GM19463 (cell line): ENCODE results near the gene GMDS.

Experiments used
- ATAC-seq: cut with Tn5 transposase; IDR thresholded peaks from one replicate; pipeline ENCODE4 v1.9.1; 2021; ENCODE audit warnings: mild to moderate bottlenecking, moderate library complexity; ENCODE audit not compliant: unreplicated experiment

GMDS gene

DNA sequence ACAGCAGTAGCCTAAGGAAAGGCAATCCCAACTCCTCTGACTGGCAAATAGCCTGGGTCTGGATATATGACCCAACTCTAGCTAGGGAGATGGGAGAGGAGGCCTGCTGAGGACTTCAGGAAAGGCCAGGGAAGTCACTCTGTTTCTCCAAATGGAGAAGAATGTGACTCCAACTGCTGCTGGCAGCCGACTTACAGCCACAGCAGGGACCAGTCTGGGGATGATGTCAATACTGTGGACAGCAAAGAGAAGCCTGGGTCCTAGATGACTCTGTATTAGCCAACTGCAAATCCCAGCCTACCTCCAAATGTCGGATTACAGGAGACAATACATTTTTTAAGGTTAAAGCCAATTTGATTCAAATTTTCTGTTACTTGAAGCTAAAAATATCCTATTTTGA is 403.1 kb downstream of the GMDS start:
- no peak for ATAC-seq

GRCh38 chr6:1841136-1841535 is 404.3 kb downstream of the GMDS start:
- ATAC-seq = no peak

DNA sequence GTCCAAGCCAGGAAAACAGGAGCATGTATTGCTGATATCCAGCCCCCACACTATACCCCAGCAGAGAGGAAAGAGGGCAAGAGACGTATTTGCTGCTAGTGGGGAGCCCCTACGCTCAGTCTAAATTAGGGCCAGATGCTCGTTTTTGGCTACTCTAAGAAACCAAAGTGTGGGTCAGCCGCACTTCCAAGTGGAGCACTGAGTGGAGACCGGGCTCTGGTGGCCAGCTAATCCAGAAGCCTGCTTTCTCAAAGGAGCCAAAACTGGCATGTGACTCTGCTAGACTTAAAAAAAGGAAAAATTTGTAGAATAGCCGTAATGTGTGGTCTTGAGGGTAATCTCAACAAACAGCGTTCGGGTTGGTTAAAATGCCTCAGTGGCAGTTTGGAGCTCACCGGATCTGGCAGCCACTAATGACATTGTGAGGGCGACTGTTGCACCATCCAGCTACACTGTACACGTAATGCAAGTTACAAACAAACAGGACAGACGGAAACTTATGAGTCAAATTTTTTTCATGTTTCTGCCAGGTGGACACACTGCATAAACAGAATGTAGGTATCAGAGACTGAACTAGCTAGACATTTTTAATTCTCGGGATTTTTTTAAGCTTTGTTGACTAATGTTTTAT is 404.8 kb downstream of the GMDS start:
- ATAC-seq = no peak

- no peak for ATAC-seq
Measured at GRCh38 chr6:1839361-1839760, 406.0 kb downstream of the GMDS start.

DNA sequence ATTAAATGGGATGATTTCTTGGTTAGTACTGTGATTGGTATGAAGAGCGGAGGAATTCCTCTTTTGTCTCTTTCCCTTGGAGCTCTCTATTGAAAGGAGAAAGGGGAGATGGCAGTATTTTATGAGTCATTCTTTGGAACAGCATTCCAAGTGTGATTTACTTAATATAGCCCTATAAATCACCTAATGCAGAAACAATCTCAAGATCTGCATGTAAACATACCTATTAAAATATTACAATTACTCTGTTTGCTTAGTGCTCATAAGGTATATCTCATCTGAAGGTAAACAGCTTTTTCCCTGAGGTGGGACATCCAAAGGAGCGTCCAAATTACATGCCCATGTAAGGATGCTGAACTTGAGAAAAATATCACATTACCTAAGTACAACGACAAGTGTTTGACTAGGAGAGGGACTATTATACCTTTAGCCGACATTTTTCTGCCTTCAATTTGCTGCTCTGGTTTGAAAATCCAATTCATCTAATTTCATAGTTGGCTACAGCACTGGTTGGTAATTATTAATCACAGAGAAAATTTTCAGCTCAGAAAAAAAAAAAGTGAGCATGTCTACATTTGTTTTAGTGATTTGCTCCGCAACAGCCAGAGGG is 406.7 kb downstream of the GMDS start:
- ATAC-seq = no peak

GRCh38 chr6:1837826-1838225 is 407.6 kb downstream of the GMDS start:
- ATAC-seq = no peak

DNA sequence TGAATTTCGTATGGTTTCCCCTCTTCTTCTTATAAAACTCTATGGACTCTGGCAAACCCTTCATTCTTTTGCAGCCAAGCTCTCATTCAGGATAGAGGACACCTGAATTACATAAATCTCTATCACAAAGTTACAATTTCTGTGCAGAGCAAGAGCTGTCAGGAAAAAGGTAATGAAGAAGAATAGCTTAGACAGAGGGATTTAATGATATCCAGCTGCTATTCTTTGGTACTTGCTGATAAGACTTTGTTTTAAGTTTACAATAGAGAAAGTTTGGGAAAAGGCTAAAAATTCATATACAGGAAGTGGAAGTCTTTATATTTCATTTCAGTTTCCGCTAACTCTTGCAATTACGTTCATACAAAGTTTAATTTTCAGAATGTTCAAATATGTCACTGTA is 408.7 kb downstream of the GMDS start:
- ATAC-seq = no peak

- ATAC-seq = no peak
Measured at GRCh38 chr6:1834646-1835516, 410.5 kb downstream of the GMDS start.

GRCh38 chr6:1834207-1834606 is 411.2 kb downstream of the GMDS start:
- no peak for ATAC-seq

GRCh38 chr6:1832844-1833787 is 412.3 kb downstream of the GMDS start:
- no peak for ATAC-seq

GRCh38 chr6:1832358-1832757 is 413.0 kb downstream of the GMDS start:
- no peak for ATAC-seq

DNA sequence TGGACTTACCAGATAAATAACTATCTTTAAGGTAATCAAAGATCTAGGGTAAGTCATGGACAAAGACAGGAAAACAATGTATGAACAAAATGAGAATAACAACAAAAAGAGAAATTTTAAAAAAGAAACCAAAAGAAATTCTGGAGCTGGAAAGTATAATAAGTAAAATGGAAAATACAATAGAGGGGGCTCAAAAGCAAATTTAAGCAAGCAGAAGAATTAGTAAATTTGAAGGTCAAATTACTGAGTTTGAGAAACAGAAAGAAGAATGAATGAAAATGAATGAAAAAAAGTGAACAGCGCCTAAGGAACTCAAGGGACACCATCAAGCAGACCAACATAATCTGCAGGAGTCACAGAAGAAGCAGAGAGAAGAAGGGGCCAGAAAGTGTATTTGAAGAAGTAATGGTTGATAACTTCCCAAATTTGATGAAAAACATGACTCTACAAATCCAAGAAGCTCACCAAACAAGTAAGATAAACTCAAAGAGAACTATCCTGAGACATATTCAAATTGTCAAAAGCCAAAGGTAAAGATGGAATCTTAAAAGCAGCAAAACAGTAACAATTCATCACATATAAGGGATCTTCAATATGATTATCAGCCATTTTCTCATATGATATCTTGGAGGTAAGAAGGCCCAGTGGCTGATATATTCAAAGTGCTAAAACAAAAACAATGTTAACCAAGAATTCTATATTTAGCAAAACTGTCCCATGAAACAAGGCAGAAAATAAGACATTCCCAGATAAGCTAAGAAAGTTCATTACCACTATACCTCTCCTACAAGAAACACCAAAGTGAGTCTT is 417.2 kb downstream of the GMDS start:
- ATAC-seq = no peak

- ATAC-seq = no peak
Measured at GRCh38 chr6:1825926-1826325, 419.5 kb downstream of the GMDS start.

DNA sequence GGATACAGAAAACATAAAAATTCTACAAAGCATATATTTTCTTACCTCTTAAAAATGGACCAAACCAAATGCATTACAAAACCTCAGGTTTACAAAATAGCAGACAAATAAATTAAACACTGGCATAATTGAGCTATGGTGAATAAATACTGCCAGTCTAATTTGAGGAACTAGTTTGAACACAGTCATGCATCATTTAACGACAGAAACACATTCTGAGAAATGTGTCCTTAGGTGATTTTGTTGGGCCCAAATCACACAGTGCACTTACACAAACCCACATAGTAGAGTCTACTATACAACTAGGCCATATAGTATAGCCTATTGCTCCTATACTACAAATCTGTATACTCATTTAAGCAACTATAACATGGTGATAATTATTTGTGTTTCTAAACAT is 420.1 kb downstream of the GMDS start:
- ATAC-seq = no peak

GRCh38 chr6:1821513-1822183 is 423.8 kb downstream of the GMDS start:
- no peak for ATAC-seq

- no peak for ATAC-seq
Measured at GRCh38 chr6:1821164-1821512, 424.3 kb downstream of the GMDS start.

DNA sequence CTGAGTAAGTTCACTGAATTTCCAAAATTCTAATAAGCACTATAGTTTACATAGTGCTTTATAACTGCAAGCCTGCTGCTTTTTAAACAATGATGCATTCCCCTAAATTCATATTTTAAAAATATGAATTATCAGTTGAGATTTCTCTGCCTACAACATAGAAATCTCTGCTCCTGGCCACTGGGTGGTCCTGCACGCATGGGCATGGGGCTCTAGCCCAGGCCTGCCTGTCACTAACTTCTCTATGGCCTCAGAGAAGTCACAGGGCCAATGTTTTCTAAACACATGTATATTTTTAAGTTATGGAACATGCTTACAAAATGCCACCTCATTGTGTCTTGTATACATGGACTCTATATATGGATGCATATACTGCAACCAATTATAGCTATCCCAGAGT is 424.7 kb downstream of the GMDS start:
- ATAC-seq = no peak

GRCh38 chr6:1820165-1820564 is 425.2 kb downstream of the GMDS start:
- no peak for ATAC-seq

DNA sequence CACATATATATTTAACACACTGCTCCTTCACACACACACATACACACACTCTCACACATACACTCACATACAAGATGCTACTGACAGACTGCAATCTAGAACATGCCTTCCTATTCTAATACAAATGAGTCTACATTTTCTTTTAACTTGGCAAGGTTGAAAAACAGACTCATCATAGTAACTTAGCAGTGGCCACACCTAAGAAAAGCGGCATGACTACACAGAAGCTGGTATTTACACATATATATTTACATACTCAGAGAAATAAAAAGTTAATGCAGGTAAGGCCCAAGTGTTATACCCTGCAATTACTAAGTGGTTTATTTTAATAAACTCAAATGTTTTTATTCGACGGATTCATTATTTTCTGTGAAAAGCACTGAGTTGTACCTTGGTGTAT is 426.4 kb downstream of the GMDS start:
- ATAC-seq = no peak
